ENCODE results near the gene ABCC6. TPM values are rescaled to one million over a fixed set of nuclear protein-coding genes. Genes with fewer than 3 reads are reported as not detected.
A peak's percentile ranks its signal among the peaks of the same experiment; 100 is the strongest.

The ABCC6 gene
- total and polyA plus RNA-seq, 2 of the 13 experiments (the other 11 are each of a cell fraction or from before 2014, with no cell fraction given), result 82.4 to 105 TPM

DNA sequence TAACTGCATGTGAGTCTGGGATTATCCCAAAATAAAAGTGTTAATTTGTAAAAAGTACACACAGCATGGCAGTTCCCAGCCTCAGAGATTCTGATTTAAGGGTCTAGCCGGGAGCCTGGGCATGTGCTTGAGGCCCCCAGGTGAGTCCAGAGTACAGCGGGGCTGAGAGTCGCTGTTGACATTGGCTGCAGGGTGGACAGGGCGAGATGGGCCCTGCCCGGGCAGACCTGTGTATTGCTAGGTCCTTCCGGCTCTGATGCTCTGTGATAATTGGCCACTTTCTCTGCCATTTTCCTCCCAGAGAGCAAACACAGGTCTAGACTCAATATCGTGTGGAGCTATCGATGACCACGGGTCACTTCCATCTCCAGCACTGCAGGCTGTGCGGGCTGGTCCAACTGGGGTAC lies 73.6 kb downstream of the ABCC6 start (continued):
- TF ChIP-seq, protein P1, sequence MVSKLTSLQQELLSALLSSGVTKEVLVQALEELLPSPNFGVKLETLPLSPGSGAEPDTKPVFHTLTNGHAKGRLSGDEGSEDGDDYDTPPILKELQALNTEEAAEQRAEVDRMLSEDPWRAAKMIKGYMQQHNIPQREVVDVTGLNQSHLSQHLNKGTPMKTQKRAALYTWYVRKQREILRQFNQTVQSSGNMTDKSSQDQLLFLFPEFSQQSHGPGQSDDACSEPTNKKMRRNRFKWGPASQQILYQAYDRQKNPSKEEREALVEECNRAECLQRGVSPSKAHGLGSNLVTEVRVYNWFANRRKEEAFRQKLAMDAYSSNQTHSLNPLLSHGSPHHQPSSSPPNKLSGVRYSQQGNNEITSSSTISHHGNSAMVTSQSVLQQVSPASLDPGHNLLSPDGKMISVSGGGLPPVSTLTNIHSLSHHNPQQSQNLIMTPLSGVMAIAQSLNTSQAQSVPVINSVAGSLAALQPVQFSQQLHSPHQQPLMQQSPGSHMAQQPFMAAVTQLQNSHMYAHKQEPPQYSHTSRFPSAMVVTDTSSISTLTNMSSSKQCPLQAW (CRISPR knock-in tag; IDR thresholded peaks at IDR 0.05), result 0 out of 2 replicates have a peak, but pooled peaks have one; percentile 57
- TF ChIP-seq, protein P2, sequence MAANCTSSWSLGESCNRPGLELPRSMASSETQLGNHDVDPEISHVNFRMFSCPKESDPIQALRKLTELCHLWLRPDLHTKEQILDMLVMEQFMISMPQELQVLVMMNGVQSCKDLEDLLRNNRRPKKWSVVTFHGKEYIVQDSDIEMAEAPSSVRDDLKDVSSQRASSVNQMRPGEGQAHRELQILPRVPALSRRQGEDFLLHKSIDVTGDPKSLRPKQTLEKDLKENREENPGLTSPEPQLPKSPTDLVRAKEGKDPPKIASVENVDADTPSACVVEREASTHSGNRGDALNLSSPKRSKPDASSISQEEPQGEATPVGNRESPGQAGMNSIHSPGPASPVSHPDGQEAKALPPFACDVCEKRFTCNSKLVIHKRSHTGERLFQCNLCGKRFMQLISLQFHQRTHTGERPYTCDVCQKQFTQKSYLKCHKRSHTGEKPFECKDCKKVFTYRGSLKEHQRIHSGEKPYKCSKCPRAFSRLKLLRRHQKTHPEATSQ (CRISPR knock-in tag; IDR thresholded peaks at IDR 0.05; ENCODE audit: borderline replicate concordance), result no peak
- TF ChIP-seq ZBTB3 (CRISPR knock-in tag; IDR thresholded peaks at IDR 0.05; ENCODE audit: borderline replicate concordance, low read depth) (no peak), GFI1 (CRISPR knock-in tag; IDR thresholded peaks at IDR 0.05; ENCODE audit: borderline replicate concordance) (peak; percentile 83; the same call in 1 of the 2 replicates), MEF2D (CRISPR knock-in tag; IDR thresholded peaks at IDR 0.05) (peak; percentile 66), KLF16 (CRISPR knock-in tag; IDR thresholded peaks at IDR 0.05) (no peak; a peak in 1 of 4 replicates), ZNF432 (CRISPR knock-in tag; IDR thresholded peaks at IDR 0.05; ENCODE audit: borderline replicate concordance) (no peak), ZNF10 (CRISPR knock-in tag; IDR thresholded peaks at IDR 0.05; ENCODE audit: borderline replicate concordance, low read depth) (no peak), NFIB (CRISPR knock-in tag; IDR thresholded peaks at IDR 0.05; ENCODE audit: borderline replicate concordance) (no peak), ZBTB20 (CRISPR knock-in tag; IDR thresholded peaks at IDR 0.05; ENCODE audit: borderline replicate concordance, low read depth) (no peak), ZNF205 (CRISPR knock-in tag; IDR thresholded peaks at IDR 0.05) (peak; percentile 70), ONECUT2 (CRISPR knock-in tag; IDR thresholded peaks at IDR 0.05) (0 out of 2 replicates have a peak, but pooled peaks have one; percentile 34), ZNF792 (CRISPR knock-in tag; IDR thresholded peaks at IDR 0.05) (peak; percentile 62; the same call in 1 of the 2 replicates), HNRNPH1 (optimal IDR thresholded peaks at IDR 0.05; ENCODE audit: low read depth, low read length) (no peak), ZNF788 (CRISPR knock-in tag; IDR thresholded peaks at IDR 0.05; ENCODE audit: borderline replicate concordance) (no peak; the same call in 1 of the 2 replicates), DPF2 (CRISPR knock-in tag; IDR thresholded peaks at IDR 0.05; ENCODE audit: borderline replicate concordance, low read depth) (peak; percentile 27; the same call in 1 of the 2 replicates), NAIF1 (CRISPR knock-in tag; IDR thresholded peaks at IDR 0.05; ENCODE audit: borderline replicate concordance) (no peak), GATAD2A (CRISPR knock-in tag; IDR thresholded peaks at IDR 0.05) (peak; percentile 88)
- TF ChIP-seq, protein P3, sequence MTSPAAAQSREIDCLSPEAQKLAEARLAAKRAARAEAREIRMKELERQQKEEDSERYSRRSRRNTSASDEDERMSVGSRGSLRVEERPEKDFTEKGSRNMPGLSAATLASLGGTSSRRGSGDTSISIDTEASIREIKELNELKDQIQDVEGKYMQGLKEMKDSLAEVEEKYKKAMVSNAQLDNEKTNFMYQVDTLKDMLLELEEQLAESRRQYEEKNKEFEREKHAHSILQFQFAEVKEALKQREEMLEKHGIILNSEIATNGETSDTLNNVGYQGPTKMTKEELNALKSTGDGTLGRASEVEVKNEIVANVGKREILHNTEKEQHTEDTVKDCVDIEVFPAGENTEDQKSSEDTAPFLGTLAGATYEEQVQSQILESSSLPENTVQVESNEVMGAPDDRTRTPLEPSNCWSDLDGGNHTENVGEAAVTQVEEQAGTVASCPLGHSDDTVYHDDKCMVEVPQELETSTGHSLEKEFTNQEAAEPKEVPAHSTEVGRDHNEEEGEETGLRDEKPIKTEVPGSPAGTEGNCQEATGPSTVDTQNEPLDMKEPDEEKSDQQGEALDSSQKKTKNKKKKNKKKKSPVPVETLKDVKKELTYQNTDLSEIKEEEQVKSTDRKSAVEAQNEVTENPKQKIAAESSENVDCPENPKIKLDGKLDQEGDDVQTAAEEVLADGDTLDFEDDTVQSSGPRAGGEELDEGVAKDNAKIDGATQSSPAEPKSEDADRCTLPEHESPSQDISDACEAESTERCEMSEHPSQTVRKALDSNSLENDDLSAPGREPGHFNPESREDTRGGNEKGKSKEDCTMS (CRISPR knock-in tag; conservative IDR thresholded peaks at IDR 0.05), result no peak
- TF ChIP-seq, protein P4, sequence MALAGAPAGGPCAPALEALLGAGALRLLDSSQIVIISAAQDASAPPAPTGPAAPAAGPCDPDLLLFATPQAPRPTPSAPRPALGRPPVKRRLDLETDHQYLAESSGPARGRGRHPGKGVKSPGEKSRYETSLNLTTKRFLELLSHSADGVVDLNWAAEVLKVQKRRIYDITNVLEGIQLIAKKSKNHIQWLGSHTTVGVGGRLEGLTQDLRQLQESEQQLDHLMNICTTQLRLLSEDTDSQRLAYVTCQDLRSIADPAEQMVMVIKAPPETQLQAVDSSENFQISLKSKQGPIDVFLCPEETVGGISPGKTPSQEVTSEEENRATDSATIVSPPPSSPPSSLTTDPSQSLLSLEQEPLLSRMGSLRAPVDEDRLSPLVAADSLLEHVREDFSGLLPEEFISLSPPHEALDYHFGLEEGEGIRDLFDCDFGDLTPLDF (CRISPR knock-in tag; IDR thresholded peaks at IDR 0.05), result no peak
- TF ChIP-seq, protein P5, sequence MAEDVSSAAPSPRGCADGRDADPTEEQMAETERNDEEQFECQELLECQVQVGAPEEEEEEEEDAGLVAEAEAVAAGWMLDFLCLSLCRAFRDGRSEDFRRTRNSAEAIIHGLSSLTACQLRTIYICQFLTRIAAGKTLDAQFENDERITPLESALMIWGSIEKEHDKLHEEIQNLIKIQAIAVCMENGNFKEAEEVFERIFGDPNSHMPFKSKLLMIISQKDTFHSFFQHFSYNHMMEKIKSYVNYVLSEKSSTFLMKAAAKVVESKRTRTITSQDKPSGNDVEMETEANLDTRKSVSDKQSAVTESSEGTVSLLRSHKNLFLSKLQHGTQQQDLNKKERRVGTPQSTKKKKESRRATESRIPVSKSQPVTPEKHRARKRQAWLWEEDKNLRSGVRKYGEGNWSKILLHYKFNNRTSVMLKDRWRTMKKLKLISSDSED (CRISPR knock-in tag; IDR thresholded peaks at IDR 0.05), result 0 out of 2 replicates have a peak, but pooled peaks have one; percentile 40
- TF ChIP-seq, protein P6, sequence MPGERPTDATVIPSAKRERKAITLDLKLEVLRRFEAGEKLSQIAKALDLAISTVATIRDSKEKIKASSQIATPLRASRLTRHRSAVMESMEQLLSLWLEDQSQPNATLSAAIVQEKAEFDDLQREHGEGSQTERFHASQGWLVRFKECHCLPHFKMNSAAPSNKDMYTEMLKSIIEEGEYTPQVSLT (CRISPR knock-in tag; IDR thresholded peaks at IDR 0.05; ENCODE audit: borderline replicate concordance, low read depth), result no peak

Data from HepG2 (cell line).